Mucosa of stomach (tissue), 1 donor: ENCODE measurements around the gene SOX1.

Experiments
- H3K27me3 ChIP-seq: one replicate; pipeline ENCODE4 v1.7.0; 2013; ENCODE audit warnings: mild to moderate bottlenecking, low read length; ENCODE audit not compliant: control insufficient read depth, insufficient read depth
- H3K36me3 ChIP-seq: one replicate; pipeline ENCODE4 v1.7.0; 2013; ENCODE audit warnings: low read length; ENCODE audit not compliant: control insufficient read depth, insufficient read depth
- H3K4me1 ChIP-seq: one replicate; pipeline ENCODE4 v1.7.0; 2013; ENCODE audit warnings: mild to moderate bottlenecking, low read length; ENCODE audit not compliant: control insufficient read depth, insufficient read depth
- H3K4me3 ChIP-seq: one replicate; pipeline ENCODE4 v1.7.0; 2013; ENCODE audit warnings: low read length
- H3K9ac ChIP-seq: one replicate; pipeline ENCODE4 v1.7.0; 2013; ENCODE audit warnings: mild to moderate bottlenecking, low read length, moderate library complexity
- H3K9me3 ChIP-seq: one replicate; pipeline ENCODE4 v1.7.0; 2013; ENCODE audit warnings: mild to moderate bottlenecking, low read length, moderate library complexity; ENCODE audit not compliant: control insufficient read depth
- donor health status: Pancreatic carcinoma.

Gene SOX1

GRCh38 chr13:112068540-112069060 lies 1.7 kb downstream of the SOX1 start:
- Histone ChIP-seq H3K36me3 (no peaks in the 10 kb centered on the region), H3K27me3 (peaks cover 70% of the 10 kb centered on the region), H3K4me1 (no peaks in the 10 kb centered on the region), H3K9ac (no peak overlapping the region), H3K9me3 (no peaks in the 10 kb centered on the region), H3K4me3 (no peak overlapping the region)

DNA sequence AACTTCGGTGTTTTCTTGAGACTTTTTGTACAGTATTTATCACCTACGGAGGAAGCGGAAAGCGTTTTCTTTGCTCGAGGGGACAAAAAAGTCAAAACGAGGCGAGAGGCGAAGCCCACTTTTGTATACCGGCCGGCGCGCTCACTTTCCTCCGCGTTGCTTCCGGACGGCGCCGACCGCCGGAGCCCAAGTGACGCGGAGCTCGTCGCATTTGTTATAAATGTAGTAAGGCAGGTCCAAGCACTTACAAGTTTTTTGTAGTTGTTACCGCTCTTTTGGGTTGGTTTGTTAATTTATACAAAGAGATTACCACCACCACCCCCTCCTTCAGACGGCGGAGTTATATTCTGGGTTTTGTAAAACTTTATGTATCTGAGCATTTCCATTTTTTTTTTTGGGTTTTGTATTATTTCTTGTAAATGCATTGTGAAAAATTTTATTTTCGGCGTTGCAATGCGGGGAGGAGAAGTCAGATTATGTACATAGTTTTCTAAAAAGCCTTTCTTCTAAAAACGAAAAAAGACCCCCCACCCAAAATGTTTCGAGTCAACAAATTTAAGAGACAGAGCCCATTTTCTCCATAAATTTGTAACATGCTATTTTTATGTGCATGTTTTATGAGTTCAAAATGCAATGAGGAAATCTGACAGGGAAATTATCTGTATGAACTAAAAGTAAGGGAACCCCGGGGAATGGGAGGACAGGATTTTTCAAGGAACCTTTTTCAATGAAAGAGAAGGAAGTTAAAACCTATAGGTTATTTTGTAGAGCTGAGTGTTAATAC lies 2.3 kb downstream of the SOX1 start:
- no peaks in the 10 kb centered on the region for H3K36me3 ChIP-seq
- H3K4me3 ChIP-seq, result no peak overlapping the region

DNA sequence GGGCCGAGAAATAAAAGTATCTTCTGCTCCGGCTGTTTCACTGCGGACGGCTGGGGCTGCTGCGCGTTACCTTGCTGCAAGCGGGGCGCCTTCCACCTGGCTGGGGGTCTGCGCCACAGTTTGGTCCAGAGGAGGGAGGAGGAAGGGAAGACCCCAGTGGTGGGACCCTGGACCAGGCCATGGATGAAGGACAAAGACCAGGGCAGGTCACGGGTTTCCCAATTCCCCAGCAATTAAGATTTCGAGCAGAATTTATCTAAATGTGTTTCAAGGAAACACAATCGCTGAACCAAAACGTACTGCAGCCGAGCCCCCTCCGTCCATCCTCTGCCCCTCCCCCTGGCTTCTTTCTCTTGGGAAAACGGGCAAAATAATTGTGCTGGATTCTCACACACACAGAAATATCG lies 2.9 kb downstream of the SOX1 start:
- peaks cover 72% of the 10 kb centered on the region for H3K27me3 ChIP-seq
- H3K9me3 ChIP-seq, result no peaks in the 10 kb centered on the region
- H3K4me1 ChIP-seq, result no peaks in the 10 kb centered on the region
- no peak overlapping the region for H3K4me3 ChIP-seq
- no peaks in the 10 kb centered on the region for H3K36me3 ChIP-seq
- H3K9ac ChIP-seq, result no peak overlapping the region

More for the DNA sequence above, 2.3 kb downstream of the SOX1 start:
- Histone ChIP-seq H3K4me1 (no peaks in the 10 kb centered on the region), H3K9me3 (no peaks in the 10 kb centered on the region), H3K27me3 (peaks cover 70% of the 10 kb centered on the region), H3K9ac (no peak overlapping the region)

GRCh38 chr13:112071102-112071722 lies 4.3 kb downstream of the SOX1 start:
- Histone ChIP-seq H3K27me3 (peaks cover 75% of the 10 kb centered on the region), H3K4me1 (no peaks in the 10 kb centered on the region), H3K36me3 (no peaks in the 10 kb centered on the region), H3K4me3 (no peak overlapping the region), H3K9me3 (no peaks in the 10 kb centered on the region), H3K9ac (no peak overlapping the region)

GRCh38 chr13:112071723-112072533 lies 5.0 kb downstream of the SOX1 start:
- Histone ChIP-seq H3K36me3 (no peaks in the 10 kb centered on the region), H3K4me1 (no peaks in the 10 kb centered on the region), H3K9ac (no peak overlapping the region), H3K4me3 (no peak overlapping the region), H3K27me3 (peaks cover 72% of the 10 kb centered on the region), H3K9me3 (no peaks in the 10 kb centered on the region)

DNA sequence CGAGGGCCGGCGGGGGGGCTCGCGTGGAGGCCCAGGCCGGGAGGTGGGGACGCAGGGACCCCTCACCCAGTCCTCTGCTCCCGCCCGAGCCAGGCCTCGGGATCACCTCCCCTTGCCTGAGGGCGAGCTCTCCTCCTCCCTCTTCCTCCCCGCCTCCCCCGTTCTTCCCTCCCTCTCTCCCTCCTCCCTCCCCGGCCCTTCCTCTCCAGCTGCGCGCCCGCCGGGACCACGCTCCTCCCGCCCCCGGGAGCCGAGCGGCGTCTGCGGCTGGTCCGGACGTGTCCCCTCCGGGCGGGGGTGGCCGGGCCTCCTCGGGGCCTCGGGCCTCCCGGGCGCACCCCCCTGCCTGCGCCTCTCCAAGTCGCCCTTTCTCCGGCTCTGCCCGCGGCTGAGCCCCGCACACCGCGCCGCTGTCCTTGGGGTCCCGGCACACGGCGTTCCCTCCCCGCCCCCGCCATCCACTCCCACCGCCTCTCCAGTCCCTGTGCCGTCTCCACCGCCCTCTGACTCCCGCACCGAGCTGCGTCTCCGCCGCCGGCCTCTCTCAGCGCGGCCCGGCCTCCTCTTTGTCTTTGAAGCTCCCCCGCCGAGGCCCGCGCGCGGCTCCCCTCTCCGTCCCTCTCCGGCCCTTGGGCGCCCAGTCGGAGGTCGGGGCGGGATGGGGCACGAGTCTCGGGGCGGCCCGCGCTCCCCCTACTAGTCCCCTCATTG lies 5.7 kb downstream of the SOX1 start:
- Histone ChIP-seq H3K4me1 (no peaks in the 10 kb centered on the region), H3K36me3 (no peaks in the 10 kb centered on the region), H3K27me3 (peaks cover 73% of the 10 kb centered on the region), H3K9me3 (no peaks in the 10 kb centered on the region), H3K9ac (no peak overlapping the region), H3K4me3 (no peak overlapping the region)

DNA sequence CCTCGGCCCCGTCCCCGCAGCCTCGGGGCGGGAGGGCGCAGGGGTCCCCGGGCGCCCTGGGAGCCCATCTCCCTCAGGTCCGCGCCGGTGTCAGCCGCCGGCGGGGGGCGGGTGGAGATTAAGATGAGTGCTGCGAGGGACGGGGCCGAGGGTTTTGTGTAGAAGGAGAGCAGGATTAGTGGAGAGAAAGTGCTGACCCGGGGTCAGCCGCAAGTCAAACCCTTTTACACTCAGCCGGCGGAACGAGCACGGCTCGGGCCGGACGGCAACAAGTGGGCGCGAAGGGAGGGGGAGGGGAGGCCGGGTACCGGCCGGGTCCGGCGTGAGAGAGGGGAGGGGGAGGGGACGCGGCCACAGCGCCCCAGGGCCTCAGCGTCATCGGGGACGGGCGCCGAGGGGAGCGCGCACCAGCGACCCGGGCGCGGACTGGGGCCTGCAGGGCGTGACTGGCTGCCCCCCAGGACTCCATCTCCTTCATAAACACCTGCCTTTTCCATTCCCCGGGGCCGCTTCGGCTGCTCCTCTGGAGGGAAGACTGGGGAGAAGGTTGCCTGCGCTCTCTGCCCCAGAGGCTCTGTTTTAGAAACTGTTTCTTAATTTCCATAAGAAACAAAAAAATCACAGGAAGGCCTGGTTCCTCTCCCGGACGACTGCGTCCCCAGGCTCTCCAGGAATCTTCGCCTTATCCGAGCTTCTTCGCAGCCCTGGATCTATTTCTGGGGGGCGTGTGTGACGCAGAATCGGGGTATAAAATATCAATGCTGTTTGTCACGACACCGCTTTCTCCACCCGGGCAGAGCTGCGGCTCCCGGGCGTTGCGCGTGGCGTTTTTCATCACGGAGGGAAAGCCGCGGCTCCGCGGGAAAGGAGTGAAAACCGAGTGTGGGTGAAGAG lies 6.5 kb downstream of the SOX1 start:
- H3K9me3 ChIP-seq, result no peaks in the 10 kb centered on the region
- no peak overlapping the region for H3K9ac ChIP-seq
- no peaks in the 10 kb centered on the region for H3K36me3 ChIP-seq
- H3K27me3 ChIP-seq, result peaks cover 80% of the 10 kb centered on the region
- no peaks in the 10 kb centered on the region for H3K4me1 ChIP-seq
- H3K4me3 ChIP-seq, result no peak overlapping the region

DNA sequence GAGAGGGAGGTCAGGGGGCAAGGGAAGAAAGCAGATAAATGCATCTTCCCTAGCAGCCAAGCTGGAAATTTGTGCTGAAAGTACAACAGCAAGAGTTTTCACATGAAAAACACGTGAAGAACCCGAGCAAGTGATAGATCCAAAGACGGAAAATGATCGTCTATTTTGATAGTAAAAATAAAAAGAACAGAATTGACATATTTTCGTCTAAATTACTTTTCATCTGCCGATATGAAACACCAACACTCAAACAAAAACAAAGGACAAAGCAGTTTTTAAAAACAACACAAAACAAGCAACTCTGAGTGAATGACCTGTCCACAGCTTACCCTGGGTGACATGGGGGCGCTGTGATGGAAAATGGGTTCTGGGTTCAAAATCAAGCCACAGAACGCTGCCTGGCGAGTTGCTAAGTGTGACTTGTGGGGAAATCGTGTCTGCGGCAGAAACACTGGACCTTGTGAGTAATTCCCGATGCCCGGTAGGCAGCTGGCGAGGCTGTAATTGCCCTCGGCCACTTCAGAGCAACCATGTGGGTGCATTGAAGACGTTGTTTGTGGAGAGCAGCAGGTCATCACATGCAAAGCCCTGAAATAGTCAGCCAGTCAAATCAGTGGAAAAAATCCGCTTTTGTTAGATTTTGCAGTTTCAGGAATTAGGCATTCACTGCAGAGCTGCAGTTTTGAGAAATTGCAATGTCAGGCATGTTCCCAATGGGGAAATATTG lies 7.4 kb downstream of the SOX1 start:
- no peaks in the 10 kb centered on the region for H3K9me3 ChIP-seq
- H3K4me1 ChIP-seq, result no peaks in the 10 kb centered on the region

GRCh38 chr13:112077729-112078128 lies 10.8 kb downstream of the SOX1 start:
- Histone ChIP-seq H3K9ac (no peak overlapping the region), H3K36me3 (no peaks in the 10 kb centered on the region), H3K9me3 (no peaks in the 10 kb centered on the region), H3K4me1 (no peaks in the 10 kb centered on the region), H3K27me3 (peaks cover 57% of the 10 kb centered on the region), H3K4me3 (no peak overlapping the region)

More for the DNA sequence above, 7.4 kb downstream of the SOX1 start:
- peaks cover 80% of the 10 kb centered on the region for H3K27me3 ChIP-seq
- H3K9ac ChIP-seq, result no peak overlapping the region
- H3K4me3 ChIP-seq, result no peak overlapping the region
- H3K36me3 ChIP-seq, result no peaks in the 10 kb centered on the region

DNA sequence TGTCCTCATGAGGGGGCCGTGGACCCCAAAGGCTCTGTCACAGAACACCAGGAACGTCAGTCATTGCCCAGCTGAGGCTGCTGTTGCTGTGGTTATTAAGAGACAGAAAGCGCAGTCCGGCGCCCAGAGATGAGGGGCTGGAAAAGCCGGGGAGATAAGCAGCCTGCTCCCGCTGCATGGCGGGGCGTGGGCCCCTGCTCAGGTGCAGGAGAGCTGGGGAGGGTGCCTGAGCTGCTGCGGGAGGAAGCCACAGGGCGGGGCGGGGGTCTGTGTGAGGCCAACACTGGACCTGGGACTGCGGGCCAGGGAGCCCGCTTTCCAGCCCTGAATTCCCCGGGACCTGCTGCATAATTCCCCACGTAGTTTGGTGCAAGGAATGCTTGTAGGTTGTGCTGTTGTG lies 11.3 kb downstream of the SOX1 start:
- no peaks in the 10 kb centered on the region for H3K4me1 ChIP-seq
- peaks cover 54% of the 10 kb centered on the region for H3K27me3 ChIP-seq
- no peaks in the 10 kb centered on the region for H3K36me3 ChIP-seq
- no peak overlapping the region for H3K4me3 ChIP-seq
- no peak overlapping the region for H3K9ac ChIP-seq
- H3K9me3 ChIP-seq, result no peaks in the 10 kb centered on the region
